OCI-M1 (cell line): ENCODE results near the gene SLC44A1.

Experiments used
- DNase-seq: peaks from one replicate; lab custom pipeline; 2025; lab: John Stamatoyannopoulos, UW

SLC44A1 gene

DNA sequence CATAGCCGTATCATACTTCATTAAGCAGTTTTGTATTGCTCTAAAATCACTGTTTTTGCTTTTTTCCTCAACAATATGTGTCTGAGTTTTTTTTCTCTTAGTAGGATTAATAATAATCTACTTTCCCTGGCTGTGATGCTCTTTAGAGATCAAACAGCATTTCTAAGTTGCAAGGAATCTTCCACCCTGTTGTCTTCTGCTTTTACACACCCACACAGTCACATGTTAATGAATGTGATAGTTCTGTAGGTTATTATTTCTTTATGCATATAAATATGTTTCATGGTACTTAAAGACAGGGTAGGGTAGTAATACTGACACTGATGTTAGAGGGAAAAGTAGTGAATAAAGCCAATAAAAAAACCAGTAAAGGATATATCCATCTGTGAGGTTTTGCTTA lies 29.3 kb downstream of the SLC44A1 start:
- DNase-seq, result no peak

GRCh38 chr9:105275111-105275510 lies 30.7 kb downstream of the SLC44A1 start:
- no peak for DNase-seq

DNA sequence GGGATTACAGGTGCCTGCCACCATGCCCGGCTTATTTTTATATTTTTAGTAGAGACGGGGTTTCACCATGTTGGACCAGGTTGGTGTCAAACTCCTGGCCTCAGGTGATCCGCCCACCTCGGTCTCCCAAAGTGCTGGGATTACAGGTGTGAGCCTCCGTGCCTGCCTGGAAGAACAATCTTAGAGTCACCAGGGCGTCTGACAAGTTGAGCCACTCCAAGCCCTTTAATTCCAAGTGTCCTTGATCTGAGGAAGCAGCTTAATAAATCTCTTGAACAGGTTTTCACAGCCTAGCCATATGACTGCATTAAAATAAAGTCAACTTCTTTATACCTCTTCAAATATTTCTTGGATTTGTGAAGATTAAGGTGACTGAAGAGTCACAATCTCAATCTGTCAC lies 31.5 kb downstream of the SLC44A1 start:
- no peak for DNase-seq

- no peak for DNase-seq
These were observed 34.3 kb downstream of the SLC44A1 start for GRCh38 chr9:105278751-105279150.

DNA sequence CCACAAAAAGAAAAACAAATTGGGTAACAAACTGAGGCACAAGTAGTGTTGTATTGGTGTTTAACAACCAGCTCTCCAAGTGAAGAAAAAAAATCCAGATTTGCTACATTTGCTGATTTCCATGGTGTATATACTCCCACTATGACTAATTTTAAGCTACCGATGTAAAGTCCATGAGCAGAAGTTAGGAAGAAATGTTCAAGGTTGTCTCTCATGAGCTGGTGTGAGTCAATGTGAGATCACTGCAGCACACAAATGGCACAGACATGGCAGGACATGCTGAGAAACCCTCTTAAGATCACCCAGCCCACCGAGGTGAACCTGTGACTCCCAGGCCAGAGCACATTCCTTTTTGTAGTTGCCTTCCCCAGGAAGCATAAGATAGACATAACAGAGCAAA lies 36.2 kb downstream of the SLC44A1 start:
- no peak for DNase-seq

GRCh38 chr9:105281272-105281671 lies 36.8 kb downstream of the SLC44A1 start:
- DNase-seq, result no peak

GRCh38 chr9:105281926-105282325 lies 37.5 kb downstream of the SLC44A1 start:
- no peak for DNase-seq

GRCh38 chr9:105282870-105283621 lies 38.6 kb downstream of the SLC44A1 start:
- DNase-seq, result no peak

- no peak for DNase-seq
These were observed 39.3 kb downstream of the SLC44A1 start for GRCh38 chr9:105283795-105284194.

GRCh38 chr9:105284463-105284862 lies 40.0 kb downstream of the SLC44A1 start:
- DNase-seq, result no peak

DNA sequence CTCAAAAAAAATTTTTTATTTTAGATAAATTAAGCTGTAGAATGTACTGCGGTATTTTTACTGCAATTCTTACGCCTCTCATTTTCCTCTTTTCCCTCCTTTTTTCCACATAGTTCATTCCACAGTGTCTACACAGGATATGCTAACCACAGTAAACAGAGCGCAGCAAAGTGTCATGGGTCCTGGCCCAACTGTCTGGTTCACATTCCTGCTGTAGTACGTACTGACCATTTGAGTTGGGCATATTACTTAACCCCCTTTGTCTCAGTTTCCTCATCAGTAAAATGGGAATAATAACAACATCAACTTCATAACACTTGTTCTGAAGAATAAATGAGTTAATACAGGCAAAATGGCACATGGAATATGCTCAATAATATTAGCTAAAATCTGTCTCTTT lies 41.6 kb downstream of the SLC44A1 start:
- no peak for DNase-seq

- no peak for DNase-seq
These were observed 44.9 kb downstream of the SLC44A1 start for GRCh38 chr9:105289305-105289704.

DNA sequence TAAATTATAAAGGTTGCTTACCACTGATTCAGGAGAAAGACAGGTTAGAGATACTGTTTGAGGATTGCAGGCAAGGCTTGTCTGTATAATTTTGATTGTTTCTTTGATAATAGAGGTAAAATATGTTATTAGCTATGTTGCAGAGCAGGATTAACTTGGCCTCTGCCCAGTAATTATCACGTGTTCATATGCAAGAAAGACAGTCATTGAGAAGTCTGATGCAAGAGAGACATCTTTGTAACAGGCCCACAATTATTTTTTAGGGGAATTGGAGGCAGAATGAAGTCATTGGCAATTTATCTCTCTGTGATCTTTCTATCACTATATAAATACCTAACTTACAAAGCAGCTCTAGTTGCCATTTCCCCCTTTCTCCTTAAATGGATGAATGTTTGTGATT lies 46.0 kb downstream of the SLC44A1 start:
- DNase-seq, result peak; percentile 65

GRCh38 chr9:105290954-105291353 lies 46.5 kb downstream of the SLC44A1 start:
- DNase-seq, result no peak

DNA sequence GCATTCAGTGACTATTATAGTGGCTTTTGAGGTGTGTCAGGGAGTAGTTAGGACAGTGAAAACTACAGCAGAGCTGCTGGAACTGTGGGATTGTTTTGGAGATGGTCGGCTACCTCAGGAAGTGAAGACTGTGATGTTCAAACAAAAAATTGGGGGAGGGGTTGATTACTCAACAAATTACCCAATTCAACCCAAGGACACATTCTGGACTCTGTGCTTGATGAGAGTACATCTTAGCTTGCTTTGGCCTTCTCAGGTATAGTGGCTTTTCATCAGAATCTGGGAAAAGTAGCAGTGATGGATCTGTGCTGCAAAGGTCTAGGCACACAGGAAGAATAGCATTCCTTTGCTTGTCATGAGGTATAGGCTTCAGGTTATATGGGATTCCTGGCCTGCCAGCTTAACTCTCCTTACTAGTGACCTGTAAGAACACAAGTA lies 47.0 kb downstream of the SLC44A1 start:
- DNase-seq, result no peak

DNA sequence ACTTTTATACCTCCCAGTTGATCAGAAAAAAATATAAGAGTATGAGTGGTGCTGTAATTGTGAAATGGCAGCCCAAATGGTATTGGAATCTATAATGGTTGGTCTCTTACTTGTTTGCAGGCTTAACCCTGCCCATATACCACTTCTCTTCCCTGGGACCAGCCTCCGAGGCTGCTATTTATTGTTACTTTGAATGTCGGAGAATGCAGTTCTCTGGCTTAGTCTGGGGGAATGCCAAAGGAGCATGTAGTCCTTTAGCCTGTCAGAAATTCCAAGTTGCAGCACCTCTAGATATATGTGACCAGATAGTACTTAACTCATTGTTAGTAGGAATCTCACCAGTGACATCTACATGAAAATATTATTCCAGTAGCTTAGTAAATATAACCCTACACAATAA lies 47.5 kb downstream of the SLC44A1 start:
- no peak for DNase-seq

DNA sequence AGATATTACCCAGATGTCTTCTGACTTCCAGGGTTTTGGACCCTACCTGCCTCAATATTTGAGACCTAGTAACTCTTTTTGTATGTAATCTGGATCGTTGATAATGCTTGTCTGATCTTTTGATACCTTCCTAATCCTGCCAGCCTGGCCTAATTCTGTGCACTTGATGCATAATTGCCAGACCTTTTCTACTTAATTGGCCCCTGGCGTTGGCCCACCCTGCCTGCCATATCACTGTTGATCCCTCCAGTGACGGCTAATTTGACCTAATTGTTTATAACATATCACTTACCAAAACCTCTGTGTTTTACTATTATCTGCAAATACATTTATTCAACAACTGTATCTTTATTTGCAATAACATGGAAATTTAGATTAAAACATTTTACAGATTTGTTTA lies 49.0 kb downstream of the SLC44A1 start:
- DNase-seq, result no peak

- DNase-seq, result no peak
These were observed 50.7 kb downstream of the SLC44A1 start for GRCh38 chr9:105295201-105295550.

GRCh38 chr9:105295986-105296385 lies 51.5 kb downstream of the SLC44A1 start:
- DNase-seq, result peak; percentile 62

GRCh38 chr9:105296445-105296844 lies 52.0 kb downstream of the SLC44A1 start:
- DNase-seq, result peak; percentile 64

DNA sequence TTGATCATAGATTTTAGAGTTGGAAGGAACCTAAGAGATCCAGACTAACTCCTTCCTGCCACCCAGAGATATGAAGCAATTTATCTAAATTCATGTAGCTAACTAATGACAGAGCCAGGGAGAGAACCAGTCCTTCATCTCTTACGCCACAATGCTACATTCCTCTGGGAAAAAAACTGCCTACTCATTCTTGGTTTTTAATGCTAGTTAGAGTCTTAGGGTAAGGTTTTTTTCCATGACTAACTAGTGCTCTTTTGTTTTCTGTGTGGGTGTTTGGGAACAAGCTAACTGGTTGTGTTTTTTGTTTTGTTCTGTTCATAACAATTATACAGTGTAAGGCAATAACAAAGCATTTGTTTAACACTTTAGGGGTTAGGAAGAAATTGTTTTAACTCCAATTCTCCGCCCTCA lies 52.4 kb downstream of the SLC44A1 start:
- peak; percentile 85 for DNase-seq

DNA sequence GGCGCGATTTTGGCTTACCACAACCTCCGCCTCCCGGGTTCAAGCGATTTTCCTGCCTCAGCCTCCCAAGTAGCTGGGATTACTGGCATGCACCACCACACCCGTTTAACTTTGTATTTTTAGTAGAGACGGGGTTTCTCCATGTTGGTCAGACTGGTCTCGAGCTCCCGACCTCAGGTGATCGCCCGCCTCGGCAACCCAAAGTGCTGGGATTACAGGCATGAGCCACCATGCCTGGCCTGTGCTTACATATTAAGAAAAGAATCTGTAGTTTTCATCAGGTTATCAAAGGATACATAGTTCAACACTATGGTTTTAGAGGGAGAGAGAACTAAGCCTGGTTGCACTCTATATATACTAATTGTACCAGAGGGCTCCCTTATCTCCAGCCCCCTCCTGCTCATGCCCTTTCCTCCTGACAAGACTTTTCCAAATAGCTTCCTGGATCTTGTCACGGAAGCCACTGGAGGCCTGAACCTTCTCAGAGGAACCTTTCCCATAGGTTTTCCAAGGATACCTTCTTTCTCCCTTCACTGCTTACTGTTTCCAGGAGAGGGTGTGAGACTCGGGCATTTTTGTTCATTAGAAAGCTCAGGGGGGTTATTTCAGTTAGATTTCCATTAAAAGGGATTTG lies 53.1 kb downstream of the SLC44A1 start:
- DNase-seq, result peak; percentile 38

DNA sequence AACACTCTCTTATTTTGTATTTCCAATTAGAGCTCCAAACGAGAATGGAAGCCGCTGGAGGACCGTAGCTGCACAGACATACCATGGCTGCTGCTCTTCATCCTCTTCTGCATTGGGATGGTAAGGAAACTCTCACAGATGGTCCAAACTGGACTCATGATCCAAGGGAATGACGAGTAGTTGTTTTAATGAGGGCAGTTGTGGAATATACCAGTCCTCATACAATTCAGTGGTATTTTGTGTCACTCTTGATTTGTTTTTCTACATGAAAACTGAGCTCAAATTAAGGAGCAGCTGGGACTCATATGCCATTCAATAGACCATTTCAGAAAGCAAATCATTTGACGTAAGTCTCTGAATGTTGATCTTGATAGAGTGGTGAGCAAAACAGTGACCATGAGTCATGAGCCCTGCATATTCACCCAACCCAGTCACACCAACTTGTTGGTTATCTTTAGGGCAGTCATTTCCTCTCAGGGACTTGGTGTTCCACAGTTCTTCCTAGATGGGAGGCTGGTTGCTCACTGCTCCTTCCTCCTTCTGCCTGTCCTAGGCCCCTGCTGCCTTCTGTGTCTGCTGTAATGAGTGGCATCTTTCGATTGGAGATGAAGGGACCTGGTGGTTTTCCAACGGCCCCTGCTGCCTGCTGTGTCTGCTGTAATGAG lies 54.9 kb downstream of the SLC44A1 start:
- peak; percentile 93 for DNase-seq
